ENCODE results near the gene RNF181. TPM values are rescaled to one million over a fixed set of nuclear protein-coding genes. Genes with fewer than 3 reads are reported as not detected.

Gene RNF181
- polyA plus RNA-seq, 1 of the 3 experiments (the other 2 are of a cell fraction), result 312 TPM

GRCh38 chr2:85642725-85643124 is 47.2 kb downstream of the RNF181 start:
- no peaks in the 10 kb centered on the region for H4K20me1 ChIP-seq (ENCODE audit: insufficient read depth)
- DNase-seq, result no peak
- no peak overlapping the region for H2AFZ ChIP-seq (ENCODE audit: low read depth)
- H3K9me2 ChIP-seq, result no peaks in the 10 kb centered on the region
- H3K27me3 ChIP-seq (ENCODE audit: insufficient read depth), result no peaks in the 10 kb centered on the region
- H3K36me3 ChIP-seq (replicated peaks in 1 of 2; ENCODE audit: control insufficient read depth in 1 of 2, insufficient read depth in 2 of 2, low read length in 1 of 2), result peaks cover 63 to 92% of the 10 kb centered on the region in 2 experiments
- CTCF ChIA-PET, result interaction anchor here (1.3 to 1.7 kb wide), 4 partner anchors 64 to 86 kb away, joined by 3 to 5 read pairs (median 4); no protein-coding TSS in a partner anchor
- no peak for TF ChIP-seq FOXJ3 (CRISPR knock-in tag; IDR thresholded peaks at IDR 0.05)
- TF ChIP-seq NFIC (IDR thresholded peaks at IDR 0.05; ENCODE audit: borderline replicate concordance), result no peak
- no peak for TF ChIP-seq POLR2AphosphoS5 (IDR thresholded peaks at IDR 0.05; ENCODE audit: low read depth, low read length)
- TF ChIP-seq CHD2 (IDR thresholded peaks at IDR 0.05; ENCODE audit: low read length, partially characterized antibody), result no peak
- no peak for TF ChIP-seq RFX5 (IDR thresholded peaks at IDR 0.05; ENCODE audit: low read length)
- no peak for TF ChIP-seq SIN3A (IDR thresholded peaks at IDR 0.05; ENCODE audit: borderline replicate concordance, low read depth, low read length)
- no peak for TF ChIP-seq IRF3 (IDR thresholded peaks at IDR 0.05; ENCODE audit: low read depth, low read length)
- no peak for TF ChIP-seq GABPA (IDR thresholded peaks at IDR 0.05; ENCODE audit: low read depth)
- TF ChIP-seq USF1 (IDR thresholded peaks at IDR 0.05; ENCODE audit: borderline replicate concordance, low read depth), result no peak
- no peak for TF ChIP-seq YY1 (IDR thresholded peaks at IDR 0.05; ENCODE audit: low read depth)
- no peak for TF ChIP-seq GATA2 (CRISPR knock-in tag; IDR thresholded peaks at IDR 0.05)
- no peak for TF ChIP-seq NRF1 (IDR thresholded peaks at IDR 0.05; ENCODE audit: low read depth, low read length)
- TF ChIP-seq FOSL2 (IDR thresholded peaks at IDR 0.05; ENCODE audit: borderline replicate concordance, low read depth), result no peak
- TF ChIP-seq TAF1 (IDR thresholded peaks at IDR 0.05; ENCODE audit: borderline replicate concordance, low read depth, low read length), result no peak
- no peak for TF ChIP-seq EP300 (IDR thresholded peaks at IDR 0.05; ENCODE audit: borderline replicate concordance in 1 of 2, low read depth in 1 of 2, low read length in 1 of 2)
- no peak for TF ChIP-seq RAD21 (IDR thresholded peaks at IDR 0.05; ENCODE audit: low read length)
- 96% methylated on average over 3 of the region's 3 CpGs for whole genome bisulfite sequencing (ENCODE audit: low lambda C conversion rate)
- H3K9me3 ChIP-seq, result no peaks in the 10 kb centered on the region
- H3K4me2 ChIP-seq, result no peak overlapping the region
- no peaks in the 10 kb centered on the region for H3K4me1 ChIP-seq (ENCODE audit: control insufficient read depth in 1 of 2, insufficient read depth in 2 of 2, low read depth in 1 of 2, low read length in 1 of 2)
- H3K4me3 ChIP-seq (ENCODE audit: low read depth in 2 of 2, low read length in 1 of 2), result no peak overlapping the region
- POLR2A ChIA-PET, result no interaction called here
- H3F3A ChIP-seq (replicated peaks; ENCODE audit: insufficient read depth), result peaks cover 20% of the 10 kb centered on the region
- no peak overlapping the region for H3K27ac ChIP-seq (ENCODE audit: low read depth in 2 of 2, low read length in 1 of 2)
- H3K9ac ChIP-seq, result no peak overlapping the region
- H3K79me2 ChIP-seq (ENCODE audit: insufficient read depth), result peaks cover 3% of the 10 kb centered on the region; the same call in 1 of the 2 replicates

- H3K9ac ChIP-seq, result no peak overlapping the region
- peaks cover 0 to 12% of the 10 kb centered on the region in 2 experiments; a peak in 1 of 4 replicates for H3K4me1 ChIP-seq (ENCODE audit: control insufficient read depth in 1 of 2, insufficient read depth in 2 of 2, low read depth in 1 of 2, low read length in 1 of 2)
- ChIA-PET CTCF (interaction anchor here (1.2 to 1.9 kb wide), 4 partner anchors 8 to 434 kb away, joined by 4 to 10 read pairs (median 8); no protein-coding TSS in a partner anchor), POLR2A (no interaction called here)
- H4K20me1 ChIP-seq (ENCODE audit: insufficient read depth), result no peaks in the 10 kb centered on the region
- H3K4me2 ChIP-seq, result no peak overlapping the region
- no peak overlapping the region for H3K27ac ChIP-seq (ENCODE audit: low read depth in 2 of 2, low read length in 1 of 2)
- peaks cover 27% of the 10 kb centered on the region for H3F3A ChIP-seq (replicated peaks; ENCODE audit: insufficient read depth)
- no peaks in the 10 kb centered on the region for H3K9me2 ChIP-seq
- DNase-seq, result no peak
- no peak overlapping the region for H3K4me3 ChIP-seq (ENCODE audit: low read depth in 2 of 2, low read length in 1 of 2)
- H3K36me3 ChIP-seq (replicated peaks in 1 of 2; ENCODE audit: control insufficient read depth in 1 of 2, insufficient read depth in 2 of 2, low read length in 1 of 2), result peaks cover 72 to 80% of the 10 kb centered on the region in 2 experiments
- no peaks in the 10 kb centered on the region for H3K27me3 ChIP-seq (ENCODE audit: insufficient read depth)
- H2AFZ ChIP-seq (ENCODE audit: low read depth), result no peak overlapping the region
- 93% methylated on average over 2 of the region's 8 CpGs for WGBS (ENCODE audit: low lambda C conversion rate)
- TF ChIP-seq TCF12 (IDR thresholded peaks at IDR 0.05) (no peak), SMC3 (IDR thresholded peaks at IDR 0.05; ENCODE audit: low read depth, low read length) (no peak), EP300 (IDR thresholded peaks at IDR 0.05; ENCODE audit: borderline replicate concordance in 1 of 2, low read depth in 1 of 2, low read length in 1 of 2) (no peak), FOXJ3 (CRISPR knock-in tag; IDR thresholded peaks at IDR 0.05) (no peak), MXI1 (IDR thresholded peaks at IDR 0.05; ENCODE audit: low read depth, low read length) (no peak), IRF3 (IDR thresholded peaks at IDR 0.05; ENCODE audit: low read depth, low read length) (no peak), MEF2A (IDR thresholded peaks at IDR 0.05; ENCODE audit: borderline replicate concordance, low read depth) (no peak), RFX5 (IDR thresholded peaks at IDR 0.05; ENCODE audit: low read length) (no peak), MAX (IDR thresholded peaks at IDR 0.05; ENCODE audit: low read depth) (no peak), YY1 (IDR thresholded peaks at IDR 0.05; ENCODE audit: low read depth) (no peak)
- H3K9me3 ChIP-seq, result no peaks in the 10 kb centered on the region
- H3K79me2 ChIP-seq (ENCODE audit: insufficient read depth), result no peaks in the 10 kb centered on the region
These were observed 49.4 kb downstream of the RNF181 start for GRCh38 chr2:85644909-85645308.
